Endodermal cell (in vitro differentiated cells): ENCODE results near the gene MAGOH. TPM values are rescaled to one million over a fixed set of nuclear protein-coding genes. Genes with fewer than 3 reads are reported as not detected.

Source experiments
- DNase-seq: peaks from one replicate; pipeline ENCODE4 v3.0.0-alpha.2; 2017
- H3K27ac ChIP-seq: 2 replicates; pipeline ENCODE4 v1.5.1; 2013; ENCODE audit warnings: mild to moderate bottlenecking, low read depth, low read length, moderate library complexity
- H3K27me3 ChIP-seq: 2 replicates; pipeline ENCODE4 v1.6.1; 2013; ENCODE audit warnings: mild to moderate bottlenecking, low read length, moderate library complexity; ENCODE audit not compliant: insufficient read depth, control insufficient read depth, poor library complexity, severe bottlenecking
- H3K36me3 ChIP-seq: 2 replicates; pipeline ENCODE4 v1.7.0; 2013; ENCODE audit warnings: mild to moderate bottlenecking, low read length, moderate library complexity; ENCODE audit not compliant: control insufficient read depth, insufficient read depth
- H3K4me1 ChIP-seq: one replicate; pipeline ENCODE4 v1.7.0; 2013; ENCODE audit warnings: low read length; ENCODE audit not compliant: control insufficient read depth, insufficient read depth
- H3K4me3 ChIP-seq: 2 replicates; pipeline ENCODE4 v1.5.1; 2013; ENCODE audit warnings: mild to moderate bottlenecking, low read length, moderate library complexity
- H3K9ac ChIP-seq: 2 replicates; pipeline ENCODE4 v1.6.1; 2013; ENCODE audit warnings: mild to moderate bottlenecking, low read length, moderate library complexity; ENCODE audit not compliant: poor library complexity, severe bottlenecking; ENCODE audit errors: extremely low read depth
- H3K9me3 ChIP-seq: 2 replicates; pipeline ENCODE4 v1.6.1; 2013; ENCODE audit warnings: mild to moderate bottlenecking, low read length, moderate library complexity; ENCODE audit not compliant: control insufficient read depth
- H3K27ac Mint-ChIP-seq: 2 replicates; pipeline ENCODE4 v1.8.0; 2020; ENCODE audit warnings: mixed read lengths
- H3K27me3 Mint-ChIP-seq: 2 replicates; pipeline ENCODE4 v1.8.0; 2021; ENCODE audit warnings: mild to moderate bottlenecking, mixed read lengths; ENCODE audit not compliant: insufficient read depth
- H3K36me3 Mint-ChIP-seq: 2 replicates; pipeline ENCODE4 v1.8.0; 2020; ENCODE audit warnings: low read depth, mixed read lengths
- H3K4me1 Mint-ChIP-seq: 2 replicates; pipeline ENCODE4 v1.8.0; 2020; ENCODE audit warnings: mixed read lengths
- H3K4me3 Mint-ChIP-seq: 2 replicates; pipeline ENCODE4 v1.8.0; 2020; ENCODE audit warnings: mild to moderate bottlenecking, moderate library complexity, mixed read lengths
- H3K9me3 Mint-ChIP-seq: 2 replicates; pipeline ENCODE4 v1.8.0; 2020; ENCODE audit warnings: mild to moderate bottlenecking, mixed read lengths
- WGBS, 2 experiments: methylation state at CpG; one replicate each; pipeline versions ENCODE4 v1.1.5 to v1.1.7; 2013; ENCODE audit warnings: missing lambda C conversion rate in 2 of 2, mixed read lengths in 1 of 2; ENCODE audit not compliant: insufficient coverage in 1 of 2, insufficient read length in 1 of 2; 5-methylcytosine and 5-hydroxymethylcytosine counted together
- total RNA-seq, 2 donors: library from RNA; stranded (reverse); fragmentation: NEBNext Ultra II Directional in 1 of 2; extraction: Animal tissue kit (Norgen Biotek cat#: 25700) in 1 of 2; gene quantifications; 2 replicates in 1 of 2; 3 replicates in 1 of 2; pipeline ENCODE4 v1.2.1, GENCODE V29; 2021
- TF ChIP-seq, protein P1 (sequence below): fragments of 200-600 bp; sonication (generic); conservative IDR thresholded peaks from 2 replicates; pipeline ENCODE4 v1.5.0; 2021; ENCODE audit warnings: antibody characterized with exemption, mild to moderate bottlenecking

The MAGOH gene
- total RNA-seq, 2 donors from 2014 or later = 59.1 to 74.7 TPM

DNA sequence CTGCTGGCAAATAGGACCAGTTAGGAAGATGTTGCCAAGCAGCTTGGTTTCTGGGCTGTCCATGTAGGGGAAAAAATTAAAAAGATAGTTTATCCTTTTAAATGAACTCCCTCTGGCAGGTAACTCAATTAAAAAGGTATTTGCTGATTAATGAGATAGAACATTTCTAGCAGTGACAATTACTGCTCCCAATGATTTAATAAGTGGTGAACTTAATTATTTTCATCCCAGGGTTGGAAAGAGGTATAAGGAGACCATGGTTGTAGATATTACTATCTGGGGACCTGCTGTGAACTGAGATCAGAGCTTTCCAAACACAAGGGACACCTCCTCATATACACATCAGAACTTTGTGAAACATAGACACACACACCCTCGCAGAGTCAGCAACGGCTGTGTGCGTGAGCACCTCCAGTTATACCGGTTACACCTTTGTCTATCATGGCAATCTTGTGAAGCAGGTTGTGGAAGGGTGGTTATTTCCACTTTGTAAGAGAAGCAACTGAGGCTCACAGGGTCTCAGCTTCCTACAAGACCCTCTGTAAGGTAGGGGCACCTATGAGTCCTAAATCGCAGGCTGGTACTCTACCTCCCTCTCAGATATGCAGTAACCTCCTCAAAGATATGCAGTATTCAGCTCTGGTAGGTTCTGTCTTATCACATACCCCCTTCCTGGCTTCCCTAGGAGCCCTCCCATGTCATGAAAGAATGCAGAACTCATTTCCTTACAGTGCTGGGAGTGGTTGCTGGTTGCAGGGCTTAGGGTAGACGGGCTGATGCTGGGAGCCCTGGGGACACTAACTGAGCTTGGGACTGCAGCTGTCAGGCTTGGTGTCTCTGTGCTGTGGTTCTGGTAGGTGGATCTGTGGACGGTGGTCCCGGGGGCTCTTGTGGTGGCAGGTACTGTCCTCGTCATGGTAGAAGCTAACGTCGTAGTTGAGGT is 18.5 kb upstream of the MAGOH start:
- peaks cover 72% of the 10 kb centered on the region for H3K36me3 ChIP-seq

DNA sequence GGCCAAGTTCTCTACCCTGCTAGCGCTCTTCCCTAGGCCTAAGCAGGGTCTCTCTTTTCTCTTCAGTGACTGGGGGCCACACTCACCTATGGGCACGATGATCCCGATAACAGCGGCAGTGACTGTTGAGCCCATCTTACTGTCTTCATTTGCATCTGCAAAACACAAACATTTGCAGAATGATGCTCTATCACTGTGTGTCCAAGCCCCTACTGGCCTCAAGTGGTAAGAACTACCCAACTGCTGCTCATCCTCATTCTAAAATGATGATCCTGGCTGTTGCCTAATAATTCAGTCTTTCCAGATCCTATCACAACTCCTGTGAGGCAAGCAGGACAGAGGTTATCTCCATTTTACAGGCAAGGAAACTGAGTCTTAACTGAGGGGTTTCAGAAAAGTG is 16.7 kb upstream of the MAGOH start:
- H3K36me3 ChIP-seq = peaks cover 70% of the 10 kb centered on the region
- H3K36me3 Mint-ChIP-seq = peaks cover 70% of the 10 kb centered on the region
- no peak overlapping the region for H3K27ac Mint-ChIP-seq

More for the DNA sequence above, 18.5 kb upstream of the MAGOH start:
- WGBS, 2 experiments = 96 to 98% methylated on average over 10 to 11 of the region's 11 CpGs
- H3K27ac ChIP-seq = no peak overlapping the region
- no peaks in the 10 kb centered on the region for H3K9me3 ChIP-seq
- no peaks in the 10 kb centered on the region for H3K9me3 Mint-ChIP-seq
- peak overlapping the region; percentile 14 for H3K27ac Mint-ChIP-seq
- H3K4me3 ChIP-seq = no peak overlapping the region
- no peak overlapping the region for H3K4me3 Mint-ChIP-seq
- H3K36me3 Mint-ChIP-seq = peaks cover 70% of the 10 kb centered on the region
- H3K9ac ChIP-seq = no peak overlapping the region
- H3K27me3 Mint-ChIP-seq = no peaks in the 10 kb centered on the region
- H3K27me3 ChIP-seq = no peaks in the 10 kb centered on the region
- H3K4me1 Mint-ChIP-seq = no peaks in the 10 kb centered on the region
- DNase-seq = peak; percentile 28
- TF ChIP-seq, protein P1, sequence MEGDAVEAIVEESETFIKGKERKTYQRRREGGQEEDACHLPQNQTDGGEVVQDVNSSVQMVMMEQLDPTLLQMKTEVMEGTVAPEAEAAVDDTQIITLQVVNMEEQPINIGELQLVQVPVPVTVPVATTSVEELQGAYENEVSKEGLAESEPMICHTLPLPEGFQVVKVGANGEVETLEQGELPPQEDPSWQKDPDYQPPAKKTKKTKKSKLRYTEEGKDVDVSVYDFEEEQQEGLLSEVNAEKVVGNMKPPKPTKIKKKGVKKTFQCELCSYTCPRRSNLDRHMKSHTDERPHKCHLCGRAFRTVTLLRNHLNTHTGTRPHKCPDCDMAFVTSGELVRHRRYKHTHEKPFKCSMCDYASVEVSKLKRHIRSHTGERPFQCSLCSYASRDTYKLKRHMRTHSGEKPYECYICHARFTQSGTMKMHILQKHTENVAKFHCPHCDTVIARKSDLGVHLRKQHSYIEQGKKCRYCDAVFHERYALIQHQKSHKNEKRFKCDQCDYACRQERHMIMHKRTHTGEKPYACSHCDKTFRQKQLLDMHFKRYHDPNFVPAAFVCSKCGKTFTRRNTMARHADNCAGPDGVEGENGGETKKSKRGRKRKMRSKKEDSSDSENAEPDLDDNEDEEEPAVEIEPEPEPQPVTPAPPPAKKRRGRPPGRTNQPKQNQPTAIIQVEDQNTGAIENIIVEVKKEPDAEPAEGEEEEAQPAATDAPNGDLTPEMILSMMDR = no peak
- H3K4me1 ChIP-seq = no peaks in the 10 kb centered on the region

DNA sequence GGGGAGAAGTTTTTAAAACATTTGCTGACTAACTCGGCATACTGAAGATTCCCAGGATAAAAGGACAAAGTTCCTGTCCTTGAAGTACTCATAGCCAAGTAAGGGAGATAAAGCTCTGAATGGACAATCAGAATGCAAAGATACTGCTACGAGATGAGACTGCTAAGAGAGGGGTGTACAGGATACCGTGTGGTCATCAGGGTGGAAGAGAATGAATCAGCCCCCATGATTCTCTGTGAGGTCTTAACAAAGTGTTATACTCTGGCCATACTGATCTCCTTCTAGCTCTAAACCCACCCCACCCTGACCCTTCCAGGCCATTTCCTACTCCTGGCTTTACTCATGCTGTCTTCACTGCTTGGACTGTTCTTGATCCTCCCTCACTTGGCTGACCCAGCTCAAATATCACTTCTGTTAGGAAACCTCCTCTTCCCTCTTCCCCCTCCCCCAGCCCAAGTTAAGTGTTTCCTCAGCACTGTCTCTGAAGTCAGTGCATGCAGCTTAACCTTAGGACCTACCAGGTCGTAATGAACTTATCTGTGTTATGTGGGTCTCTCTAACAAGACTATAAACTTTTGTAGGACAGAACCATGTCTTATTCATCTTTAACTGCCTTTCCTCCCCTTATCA is 15.8 kb upstream of the MAGOH start:
- Mint-ChIP-seq H3K9me3 (no peaks in the 10 kb centered on the region), H3K36me3 (peaks cover 70% of the 10 kb centered on the region), H3K27ac (no peak overlapping the region), H3K27me3 (no peaks in the 10 kb centered on the region), H3K4me3 (no peak overlapping the region), H3K4me1 (no peaks in the 10 kb centered on the region)
- no peaks in the 10 kb centered on the region for H3K4me1 ChIP-seq
- no peak for DNase-seq
- peaks cover 70% of the 10 kb centered on the region for H3K36me3 ChIP-seq
- no peak overlapping the region for H3K9ac ChIP-seq
- WGBS, 2 experiments = 97 to 100% methylated on average over 3 to 4 of the region's 4 CpGs
- H3K27ac ChIP-seq = no peak overlapping the region
- TF ChIP-seq, protein P1 = no peak
- H3K9me3 ChIP-seq = no peaks in the 10 kb centered on the region
- H3K27me3 ChIP-seq = no peaks in the 10 kb centered on the region
- H3K4me3 ChIP-seq = no peak overlapping the region

More for the DNA sequence above, 16.7 kb upstream of the MAGOH start:
- no peak for DNase-seq
- Mint-ChIP-seq H3K27me3 (no peaks in the 10 kb centered on the region), H3K4me3 (no peak overlapping the region), H3K4me1 (no peaks in the 10 kb centered on the region), H3K9me3 (no peaks in the 10 kb centered on the region)
- Histone ChIP-seq H3K4me1 (no peaks in the 10 kb centered on the region), H3K9ac (no peak overlapping the region), H3K9me3 (no peaks in the 10 kb centered on the region), H3K27me3 (no peaks in the 10 kb centered on the region), H3K27ac (no peak overlapping the region), H3K4me3 (no peak overlapping the region)
- 93 to 98% methylated on average over 4 of the region's 4 CpGs for WGBS, 2 experiments
- TF ChIP-seq, protein P1 = peak; percentile 54
